K562 (cell line): Measurements from ENCODE around the gene RORB. TPM values are rescaled to one million over a fixed set of nuclear protein-coding genes. Genes with fewer than 3 reads are reported as not detected.

Experiments
- ATAC-seq: fragments of 200-7000 bp; cut with Tn5 transposase; 3 replicates; pipeline ENCODE4 v1.9.1; 2020; ENCODE audit warnings: moderate library complexity
- BruUV-seq: library from RNA; stranded (reverse); fragments of 400-500 nt; replicated peaks from 2 replicates; lab custom pipeline; 2021; lab: Mats Ljungman, UMichigan
- CTCF ChIA-PET: fragments of 300-600 bp; formaldehyde crosslinking; extraction: SDS; loops from one replicate; lab custom pipeline; 2021; ENCODE audit warnings: low intra/inter-chr PET ratio; lab: Yijun Ruan, JAX
- POLR2A ChIA-PET: fragments of 300-600, 350-650 bp; sonication (Branson Sonifier 250); formaldehyde crosslinking; extraction: SDS; loops from one replicate; lab custom pipeline; 2021; ENCODE audit warnings: antibody characterized with exemption, inconsistent platforms; lab: Yijun Ruan, JAX
- DNase-seq, 4 experiments: peaks; one replicate each; pipeline versions ENCODE4 v3.0.0 to v3.0.0-alpha.2; 2011 to 2018; ENCODE audit warnings: low spot score in 3 of 4, mixed read lengths in 3 of 4; ENCODE audit errors: extremely low read depth in 1 of 4
- FAIRE-seq: peaks from 2 replicates; lab custom pipeline; 2011; peaks lifted over from hg19 to GRCh38; lab: Jason Lieb, UNC
- H2AFZ ChIP-seq: 2 replicates; pipeline ENCODE4 v1.6.0; 2011; ENCODE audit warnings: low read depth, low read length, control low read depth, inconsistent platforms
- H3K27ac ChIP-seq: fragments of 200-600 bp; 3 replicates; pipeline ENCODE4 v1.8.0; 2011; ENCODE audit warnings: low read depth, mild to moderate bottlenecking, control low read depth, inconsistent platforms, low read length, moderate library complexity, mixed read lengths; ENCODE audit errors: extremely low read depth
- H3K27me3 ChIP-seq, 2 experiments: fragments of 300-600 bp in 1 of 2; 2 replicates in 1 of 2; 3 replicates in 1 of 2; pipeline versions ENCODE4 v1.6.0 to v1.8.0; 2011; ENCODE audit warnings: inconsistent platforms in 2 of 2, low read length in 2 of 2, mild to moderate bottlenecking in 1 of 2, mixed read lengths in 1 of 2, moderate library complexity in 1 of 2; ENCODE audit not compliant: control insufficient read depth in 2 of 2, insufficient read depth in 2 of 2
- H3K36me3 ChIP-seq: fragments of 300-600 bp; 3 replicates; pipeline ENCODE4 v1.8.0; 2011; ENCODE audit warnings: mild to moderate bottlenecking, low read length, inconsistent platforms; ENCODE audit not compliant: control insufficient read depth, insufficient read depth
- H3K4me1 ChIP-seq, 2 experiments: fragments of 200-600 bp in 1 of 2; replicated peaks in 1 of 2; 2 replicates in 1 of 2; 3 replicates in 1 of 2; pipeline versions ENCODE4 v1.5.1 to v1.8.0; 2011; ENCODE audit warnings: inconsistent platforms in 2 of 2, low read length in 2 of 2, mild to moderate bottlenecking in 1 of 2, mixed read lengths in 1 of 2, moderate library complexity in 1 of 2; ENCODE audit not compliant: control insufficient read depth in 2 of 2, insufficient read depth in 2 of 2
- H3K4me2 ChIP-seq: 2 replicates; pipeline ENCODE4 v1.6.1; 2011; ENCODE audit warnings: low read length, control low read depth, inconsistent platforms, mixed read lengths; ENCODE audit not compliant: insufficient read depth
- H3K4me3 ChIP-seq: fragments of 200-600 bp; sonication (generic), shearing (Covaris generic); 2 replicates; pipeline ENCODE4 v1.5.1; 2016; ENCODE audit warnings: control low read depth, inconsistent platforms
- H3K79me2 ChIP-seq: fragments of 200-600 bp; 3 replicates; pipeline ENCODE4 v1.8.0; 2011; ENCODE audit warnings: low read length, inconsistent platforms; ENCODE audit not compliant: control insufficient read depth, insufficient read depth
- H3K9ac ChIP-seq, 2 experiments: 2 replicates each; pipeline versions ENCODE4 v1.6.0 to v1.6.1; 2011; ENCODE audit warnings: low read depth in 2 of 2, low read length in 2 of 2, control low read depth in 1 of 2, inconsistent platforms in 1 of 2, mild to moderate bottlenecking in 1 of 2, mixed read lengths in 1 of 2; ENCODE audit not compliant: insufficient read depth in 1 of 2
- H3K9me1 ChIP-seq: one replicate; pipeline ENCODE4 v1.6.0; 2011; ENCODE audit warnings: inconsistent platforms, mild to moderate bottlenecking, low read length, moderate library complexity; ENCODE audit not compliant: control insufficient read depth, insufficient read depth
- H3K9me3 ChIP-seq: replicated peaks from 2 replicates; pipeline ENCODE4 v1.5.1; 2011; ENCODE audit warnings: low read depth, low read length, inconsistent platforms; ENCODE audit not compliant: control insufficient read depth, insufficient read depth
- H4K20me1 ChIP-seq: replicated peaks from 2 replicates; pipeline ENCODE4 v1.6.1; 2011; ENCODE audit warnings: low read length, inconsistent platforms, mixed read lengths; ENCODE audit not compliant: control insufficient read depth, insufficient read depth
- ETS2 ChIP-seq: IDR thresholded peaks from 2 replicates; pipeline ENCODE4 v1.6.1; 2016; ENCODE audit warnings: borderline replicate concordance, missing genetic modification characterization, mild to moderate bottlenecking, moderate library complexity, missing compliant biosample characterization; ENCODE audit not compliant: poor library complexity, severe bottlenecking
- EZH2 ChIP-seq: IDR thresholded peaks from 2 replicates; pipeline ENCODE4 v1.6.1; 2012; ENCODE audit warnings: low read depth, mild to moderate bottlenecking, inconsistent platforms, low read length, borderline replicate concordance
- L3MBTL2 ChIP-seq: fragments of 450-650 bp; IDR thresholded peaks from 2 replicates; pipeline ENCODE4 v1.6.1; 2016; ENCODE audit warnings: mild to moderate bottlenecking, moderate library complexity
- NR4A1 ChIP-seq, 2 experiments: fragments of 250-450 bp in 1 of 2; fragments of 450-650 bp in 1 of 2; sonication (Bioruptor Pico) in 1 of 2; IDR thresholded peaks; 2 replicates each; pipeline versions ENCODE4 v1.4.0 to v1.6.1; 2016 to 2020; ENCODE audit warnings: mild to moderate bottlenecking in 2 of 2, missing compliant biosample characterization in 1 of 2, missing genetic modification characterization in 1 of 2, moderate library complexity in 1 of 2
- SMARCB1 ChIP-seq: IDR thresholded peaks from 2 replicates; pipeline ENCODE4 v1.6.1; 2011; ENCODE audit warnings: improper control_type of control experiment, low read depth; ENCODE audit not compliant: insufficient read length
- SMC3 ChIP-seq: conservative IDR thresholded peaks from 2 replicates; pipeline ENCODE4 v1.6.1; 2011; ENCODE audit warnings: low read depth, low read length, improper control_type of control experiment; ENCODE audit not compliant: insufficient read depth
- SPI1 ChIP-seq: IDR thresholded peaks from 2 replicates; pipeline ENCODE4 v1.6.1; 2011; ENCODE audit warnings: low read depth, low read length, control low read depth, borderline replicate concordance
- TAF1 ChIP-seq: IDR thresholded peaks from 2 replicates; pipeline ENCODE4 v1.6.1; 2011; ENCODE audit warnings: mild to moderate bottlenecking, low read length, moderate library complexity; ENCODE audit not compliant: insufficient read depth, control insufficient read depth, severe bottlenecking; ENCODE audit errors: extremely low read depth
- ZC3H4 ChIP-seq: sonication (generic); formaldehyde crosslinking; IDR thresholded peaks from 2 replicates; pipeline ENCODE4 v1.9.0; 2021; ENCODE audit warnings: missing genetic modification reagents, borderline replicate concordance
- WGBS: fragments of 100-300 bp; shearing (Covaris generic); methylation state at CpG from one replicate; pipeline ENCODE4 v1.1.6; 2016; ENCODE audit warnings: low coverage, mixed read lengths; ENCODE audit not compliant: insufficient coverage; ENCODE audit errors: missing lambda C conversion rate; 5-methylcytosine and 5-hydroxymethylcytosine counted together
- in situ Hi-C: fragments of 300-500 bp; cut with MboI; formaldehyde crosslinking; loops from 4 replicates; pipeline ENCODE4 v1.15.0; 2018; ENCODE audit warnings: inconsistent platforms, mixed read lengths
- intact Hi-C: fragments of 100-400 bp; cut with micrococcal nuclease; formaldehyde crosslinking; loops from 2 replicates; pipeline ENCODE4 v1.14.2; 2022
- polyA plus RNA-seq, 8 experiments: library from polyadenylated mRNA; depleted of rRNA in 4 of 8; stranded (reverse) in 5 of 8; unstranded in 3 of 8; fragments of >200 nt; fragmentation: Nextera tagmentation in 2 of 8; fragmentation: Illumina TruSeq in 1 of 8; extraction: Ambion mirVana in 2 of 8; extraction: Trizol in 1 of 8; gene quantifications; 2 replicates each; pipeline versions ENCODE4 v1.2.1 to v1.2.3, GENCODE V29; 2011 to 2014; ENCODE audit warnings: inconsistent platforms in 1 of 8, missing spikeins in 1 of 8
- total RNA-seq, 7 experiments: library from RNA; depleted of rRNA in 6 of 7; stranded (reverse); fragments of >200 nt in 6 of 7; fragmentation: Illumina TruSeq in 2 of 7; extraction: Trizol in 2 of 7; gene quantifications; 2 replicates each; pipeline versions ENCODE4 v1.2.1 to v1.2.3, GENCODE V29; 2011 to 2021; ENCODE audit warnings: low replicate concordance in 1 of 7
- TF ChIP-seq, protein P1 (sequence below): sonication (generic); formaldehyde crosslinking; IDR thresholded peaks from 2 replicates; pipeline ENCODE4 v1.8.0; 2023; ENCODE audit warnings: mild to moderate bottlenecking, missing genetic modification reagents
- TF ChIP-seq, protein P2 (sequence below): sonication (generic); formaldehyde crosslinking; IDR thresholded peaks from 2 replicates; pipeline ENCODE4 v1.8.0; 2023; ENCODE audit warnings: missing genetic modification reagents, mild to moderate bottlenecking, borderline replicate concordance

RORB gene
- total and polyA plus RNA-seq, 9 of the 15 experiments (the other 6 are each of a cell fraction or from before 2014, with no cell fraction given) = not detected

DNA sequence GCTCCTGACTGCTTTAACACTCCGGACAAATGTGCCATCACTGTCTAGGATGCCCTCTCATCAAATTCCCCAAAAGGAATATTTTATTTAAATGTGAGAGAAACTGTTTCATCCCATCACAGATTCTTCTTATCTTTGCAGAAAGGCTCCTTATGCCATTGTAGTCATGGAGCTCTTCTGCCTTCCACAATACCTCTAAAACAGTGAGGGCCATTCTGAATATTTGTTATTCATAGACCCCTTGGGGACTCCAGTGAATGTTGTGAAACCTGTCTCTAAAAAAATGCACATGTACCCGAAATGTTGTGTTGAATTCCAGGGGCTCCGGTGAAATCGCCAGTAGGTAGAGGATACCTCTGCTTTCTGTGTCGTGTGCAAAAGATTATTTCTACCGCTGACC, 176.9 kb downstream of the RORB start:
- 0% methylated on average over 6 of the region's 6 CpGs for WGBS
- FAIRE-seq = no peak
- no peaks in the 10 kb centered on the region for H3K79me2 ChIP-seq
- no peak overlapping the region for H3K4me3 ChIP-seq
- H3K36me3 ChIP-seq = no peaks in the 10 kb centered on the region
- no peak overlapping the region for H3K27ac ChIP-seq
- H3K9me1 ChIP-seq = no peaks in the 10 kb centered on the region
- ATAC-seq = no peak
- H3K4me2 ChIP-seq = no peak overlapping the region
- no peaks in the 10 kb centered on the region for H3K9me3 ChIP-seq
- no peak for DNase-seq
- BruUV-seq = no TSS peak
- no peak for TF ChIP-seq NR4A1 (CRISPR knock-in tag; IDR thresholded peaks at IDR 0.05)
- TF ChIP-seq NR4A1 (tag; IDR thresholded peaks at IDR 0.05) = no peak
- no peak for TF ChIP-seq EZH2
- TF ChIP-seq, protein P1, sequence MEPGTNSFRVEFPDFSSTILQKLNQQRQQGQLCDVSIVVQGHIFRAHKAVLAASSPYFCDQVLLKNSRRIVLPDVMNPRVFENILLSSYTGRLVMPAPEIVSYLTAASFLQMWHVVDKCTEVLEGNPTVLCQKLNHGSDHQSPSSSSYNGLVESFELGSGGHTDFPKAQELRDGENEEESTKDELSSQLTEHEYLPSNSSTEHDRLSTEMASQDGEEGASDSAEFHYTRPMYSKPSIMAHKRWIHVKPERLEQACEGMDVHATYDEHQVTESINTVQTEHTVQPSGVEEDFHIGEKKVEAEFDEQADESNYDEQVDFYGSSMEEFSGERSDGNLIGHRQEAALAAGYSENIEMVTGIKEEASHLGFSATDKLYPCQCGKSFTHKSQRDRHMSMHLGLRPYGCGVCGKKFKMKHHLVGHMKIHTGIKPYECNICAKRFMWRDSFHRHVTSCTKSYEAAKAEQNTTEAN = no peak
- no peak for TF ChIP-seq ZC3H4 (CRISPR knock-in tag)
- no peak for TF ChIP-seq L3MBTL2
- no peak for TF ChIP-seq SMC3
- TF ChIP-seq ETS2 (tag) = no peak
- no peak for TF ChIP-seq TAF1
- TF ChIP-seq SMARCB1 = no peak
- TF ChIP-seq, protein P2, sequence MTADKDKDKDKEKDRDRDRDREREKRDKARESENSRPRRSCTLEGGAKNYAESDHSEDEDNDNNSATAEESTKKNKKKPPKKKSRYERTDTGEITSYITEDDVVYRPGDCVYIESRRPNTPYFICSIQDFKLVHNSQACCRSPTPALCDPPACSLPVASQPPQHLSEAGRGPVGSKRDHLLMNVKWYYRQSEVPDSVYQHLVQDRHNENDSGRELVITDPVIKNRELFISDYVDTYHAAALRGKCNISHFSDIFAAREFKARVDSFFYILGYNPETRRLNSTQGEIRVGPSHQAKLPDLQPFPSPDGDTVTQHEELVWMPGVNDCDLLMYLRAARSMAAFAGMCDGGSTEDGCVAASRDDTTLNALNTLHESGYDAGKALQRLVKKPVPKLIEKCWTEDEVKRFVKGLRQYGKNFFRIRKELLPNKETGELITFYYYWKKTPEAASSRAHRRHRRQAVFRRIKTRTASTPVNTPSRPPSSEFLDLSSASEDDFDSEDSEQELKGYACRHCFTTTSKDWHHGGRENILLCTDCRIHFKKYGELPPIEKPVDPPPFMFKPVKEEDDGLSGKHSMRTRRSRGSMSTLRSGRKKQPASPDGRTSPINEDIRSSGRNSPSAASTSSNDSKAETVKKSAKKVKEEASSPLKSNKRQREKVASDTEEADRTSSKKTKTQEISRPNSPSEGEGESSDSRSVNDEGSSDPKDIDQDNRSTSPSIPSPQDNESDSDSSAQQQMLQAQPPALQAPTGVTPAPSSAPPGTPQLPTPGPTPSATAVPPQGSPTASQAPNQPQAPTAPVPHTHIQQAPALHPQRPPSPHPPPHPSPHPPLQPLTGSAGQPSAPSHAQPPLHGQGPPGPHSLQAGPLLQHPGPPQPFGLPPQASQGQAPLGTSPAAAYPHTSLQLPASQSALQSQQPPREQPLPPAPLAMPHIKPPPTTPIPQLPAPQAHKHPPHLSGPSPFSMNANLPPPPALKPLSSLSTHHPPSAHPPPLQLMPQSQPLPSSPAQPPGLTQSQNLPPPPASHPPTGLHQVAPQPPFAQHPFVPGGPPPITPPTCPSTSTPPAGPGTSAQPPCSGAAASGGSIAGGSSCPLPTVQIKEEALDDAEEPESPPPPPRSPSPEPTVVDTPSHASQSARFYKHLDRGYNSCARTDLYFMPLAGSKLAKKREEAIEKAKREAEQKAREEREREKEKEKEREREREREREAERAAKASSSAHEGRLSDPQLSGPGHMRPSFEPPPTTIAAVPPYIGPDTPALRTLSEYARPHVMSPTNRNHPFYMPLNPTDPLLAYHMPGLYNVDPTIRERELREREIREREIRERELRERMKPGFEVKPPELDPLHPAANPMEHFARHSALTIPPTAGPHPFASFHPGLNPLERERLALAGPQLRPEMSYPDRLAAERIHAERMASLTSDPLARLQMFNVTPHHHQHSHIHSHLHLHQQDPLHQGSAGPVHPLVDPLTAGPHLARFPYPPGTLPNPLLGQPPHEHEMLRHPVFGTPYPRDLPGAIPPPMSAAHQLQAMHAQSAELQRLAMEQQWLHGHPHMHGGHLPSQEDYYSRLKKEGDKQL (CRISPR knock-in tag) = no peak
- no peak for TF ChIP-seq SPI1
- no peaks in the 10 kb centered on the region for H4K20me1 ChIP-seq
- intact Hi-C loops = no loop called here
- H3K27me3 ChIP-seq = no peaks in the 10 kb centered on the region
- H3K9ac ChIP-seq = no peak overlapping the region
- POLR2A ChIA-PET = no interaction called here
- in situ Hi-C loops = no loop called here
- H2AFZ ChIP-seq = no peak overlapping the region
- H3K4me1 ChIP-seq = no peaks in the 10 kb centered on the region
- CTCF ChIA-PET = no interaction called here
